HG03558 (cell line): ENCODE results near the gene TJAP1.
"Not testable (repeated sequence)": the region's sequence is repeated elsewhere in the genome, so short reads cannot be mapped to it uniquely, and the experiment has no call there.

Experiments used
- ATAC-seq: cut with Tn5 transposase; IDR thresholded peaks from one replicate; pipeline ENCODE4 v1.9.1; 2021; ENCODE audit warnings: moderate number of reproducible peaks; ENCODE audit not compliant: unreplicated experiment; ENCODE audit errors: extremely low read depth

TJAP1 gene

GRCh38 chr6:43452896-43453295 lies 24.5 kb upstream of the TJAP1 start:
- no peak for ATAC-seq

- ATAC-seq: no peak
Measured at GRCh38 chr6:43453831-43454230, 23.5 kb upstream of the TJAP1 start.

- ATAC-seq: no peak
Measured at GRCh38 chr6:43454290-43454695, 23.1 kb upstream of the TJAP1 start.

- no peak for ATAC-seq
Measured at GRCh38 chr6:43454696-43455530, 22.5 kb upstream of the TJAP1 start.

GRCh38 chr6:43455531-43456428 lies 21.6 kb upstream of the TJAP1 start, which contains the start of gene DLK2:
TSS of gene DLK2 (minus strand) at chr6:43455548. CDS start at chr6:43454825, 723 bp downstream.
- ATAC-seq: no peak

GRCh38 chr6:43457643-43458042 lies 19.7 kb upstream of the TJAP1 start:
- ATAC-seq: no peak

- not testable (repeated sequence) for ATAC-seq
Measured at GRCh38 chr6:43458154-43458553, 19.2 kb upstream of the TJAP1 start.

- no peak for ATAC-seq
Measured at GRCh38 chr6:43459535-43459934, 17.8 kb upstream of the TJAP1 start.

GRCh38 chr6:43460032-43460431 lies 17.3 kb upstream of the TJAP1 start:
- no peak for ATAC-seq

- no peak for ATAC-seq
Measured at GRCh38 chr6:43461936-43462335, 15.4 kb upstream of the TJAP1 start.

- no peak for ATAC-seq
Measured at GRCh38 chr6:43464337-43464736, 13.0 kb upstream of the TJAP1 start.

GRCh38 chr6:43465948-43466347 lies 11.4 kb upstream of the TJAP1 start:
- no peak for ATAC-seq

- not testable (repeated sequence) for ATAC-seq
Measured at GRCh38 chr6:43467265-43467664, 10.1 kb upstream of the TJAP1 start.

- no peak for ATAC-seq
Measured at GRCh38 chr6:43467752-43468151, 9.6 kb upstream of the TJAP1 start.

GRCh38 chr6:43468240-43468639 lies 9.1 kb upstream of the TJAP1 start:
- ATAC-seq: no peak

- no peak for ATAC-seq
Measured at GRCh38 chr6:43468748-43469681, 8.4 kb upstream of the TJAP1 start.

GRCh38 chr6:43469947-43470346 lies 7.4 kb upstream of the TJAP1 start:
- no peak for ATAC-seq

- no peak for ATAC-seq
Measured at GRCh38 chr6:43471399-43471798, 6.0 kb upstream of the TJAP1 start.

GRCh38 chr6:43472515-43472914 lies 4.9 kb upstream of the TJAP1 start:
- ATAC-seq: no peak

GRCh38 chr6:43475516-43475915 lies 1.9 kb upstream of the TJAP1 start:
- ATAC-seq: no peak
